GM12872 (cell line): ENCODE measurements around the gene ADGRF4.

Source experiments
- TF ChIP-seq, protein P1 (sequence below): IDR thresholded peaks from 3 replicates; pipeline ENCODE4 v1.5.1; 2011; ENCODE audit warnings: low read depth, mild to moderate bottlenecking, low read length, moderate library complexity; ENCODE audit not compliant: insufficient read depth

The ADGRF4 gene, protein sequence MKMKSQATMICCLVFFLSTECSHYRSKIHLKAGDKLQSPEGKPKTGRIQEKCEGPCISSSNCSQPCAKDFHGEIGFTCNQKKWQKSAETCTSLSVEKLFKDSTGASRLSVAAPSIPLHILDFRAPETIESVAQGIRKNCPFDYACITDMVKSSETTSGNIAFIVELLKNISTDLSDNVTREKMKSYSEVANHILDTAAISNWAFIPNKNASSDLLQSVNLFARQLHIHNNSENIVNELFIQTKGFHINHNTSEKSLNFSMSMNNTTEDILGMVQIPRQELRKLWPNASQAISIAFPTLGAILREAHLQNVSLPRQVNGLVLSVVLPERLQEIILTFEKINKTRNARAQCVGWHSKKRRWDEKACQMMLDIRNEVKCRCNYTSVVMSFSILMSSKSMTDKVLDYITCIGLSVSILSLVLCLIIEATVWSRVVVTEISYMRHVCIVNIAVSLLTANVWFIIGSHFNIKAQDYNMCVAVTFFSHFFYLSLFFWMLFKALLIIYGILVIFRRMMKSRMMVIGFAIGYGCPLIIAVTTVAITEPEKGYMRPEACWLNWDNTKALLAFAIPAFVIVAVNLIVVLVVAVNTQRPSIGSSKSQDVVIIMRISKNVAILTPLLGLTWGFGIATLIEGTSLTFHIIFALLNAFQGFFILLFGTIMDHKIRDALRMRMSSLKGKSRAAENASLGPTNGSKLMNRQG

DNA sequence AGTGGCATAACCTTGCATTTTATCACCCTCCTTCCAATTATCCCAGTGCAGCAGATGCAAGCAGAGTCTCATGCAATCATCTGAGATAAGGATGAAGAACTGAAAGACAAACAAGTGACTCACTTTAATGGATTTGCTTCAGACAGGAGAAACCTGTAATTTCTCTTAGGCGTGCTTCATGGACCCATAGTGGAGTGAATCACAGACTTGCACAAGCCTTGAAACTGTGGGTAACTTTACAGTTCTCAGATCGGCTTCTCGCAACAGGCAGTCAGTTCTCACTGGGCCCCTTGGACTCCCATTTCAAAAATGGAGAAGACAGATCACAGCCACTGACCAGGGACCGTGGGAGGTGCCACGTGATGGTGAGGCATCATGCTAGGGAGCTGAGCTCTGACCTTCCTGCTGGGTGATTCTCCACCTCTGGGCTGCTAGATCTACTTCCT lies at the start of gene ADGRF4:
Gene ADGRF4, plus strand, starts transcription at position 239 of the 446 bp plus-strand sequence. CDS start 8,666 bp downstream, outside the sequence.
- TF ChIP-seq, protein P1, sequence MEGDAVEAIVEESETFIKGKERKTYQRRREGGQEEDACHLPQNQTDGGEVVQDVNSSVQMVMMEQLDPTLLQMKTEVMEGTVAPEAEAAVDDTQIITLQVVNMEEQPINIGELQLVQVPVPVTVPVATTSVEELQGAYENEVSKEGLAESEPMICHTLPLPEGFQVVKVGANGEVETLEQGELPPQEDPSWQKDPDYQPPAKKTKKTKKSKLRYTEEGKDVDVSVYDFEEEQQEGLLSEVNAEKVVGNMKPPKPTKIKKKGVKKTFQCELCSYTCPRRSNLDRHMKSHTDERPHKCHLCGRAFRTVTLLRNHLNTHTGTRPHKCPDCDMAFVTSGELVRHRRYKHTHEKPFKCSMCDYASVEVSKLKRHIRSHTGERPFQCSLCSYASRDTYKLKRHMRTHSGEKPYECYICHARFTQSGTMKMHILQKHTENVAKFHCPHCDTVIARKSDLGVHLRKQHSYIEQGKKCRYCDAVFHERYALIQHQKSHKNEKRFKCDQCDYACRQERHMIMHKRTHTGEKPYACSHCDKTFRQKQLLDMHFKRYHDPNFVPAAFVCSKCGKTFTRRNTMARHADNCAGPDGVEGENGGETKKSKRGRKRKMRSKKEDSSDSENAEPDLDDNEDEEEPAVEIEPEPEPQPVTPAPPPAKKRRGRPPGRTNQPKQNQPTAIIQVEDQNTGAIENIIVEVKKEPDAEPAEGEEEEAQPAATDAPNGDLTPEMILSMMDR: no peak

DNA sequence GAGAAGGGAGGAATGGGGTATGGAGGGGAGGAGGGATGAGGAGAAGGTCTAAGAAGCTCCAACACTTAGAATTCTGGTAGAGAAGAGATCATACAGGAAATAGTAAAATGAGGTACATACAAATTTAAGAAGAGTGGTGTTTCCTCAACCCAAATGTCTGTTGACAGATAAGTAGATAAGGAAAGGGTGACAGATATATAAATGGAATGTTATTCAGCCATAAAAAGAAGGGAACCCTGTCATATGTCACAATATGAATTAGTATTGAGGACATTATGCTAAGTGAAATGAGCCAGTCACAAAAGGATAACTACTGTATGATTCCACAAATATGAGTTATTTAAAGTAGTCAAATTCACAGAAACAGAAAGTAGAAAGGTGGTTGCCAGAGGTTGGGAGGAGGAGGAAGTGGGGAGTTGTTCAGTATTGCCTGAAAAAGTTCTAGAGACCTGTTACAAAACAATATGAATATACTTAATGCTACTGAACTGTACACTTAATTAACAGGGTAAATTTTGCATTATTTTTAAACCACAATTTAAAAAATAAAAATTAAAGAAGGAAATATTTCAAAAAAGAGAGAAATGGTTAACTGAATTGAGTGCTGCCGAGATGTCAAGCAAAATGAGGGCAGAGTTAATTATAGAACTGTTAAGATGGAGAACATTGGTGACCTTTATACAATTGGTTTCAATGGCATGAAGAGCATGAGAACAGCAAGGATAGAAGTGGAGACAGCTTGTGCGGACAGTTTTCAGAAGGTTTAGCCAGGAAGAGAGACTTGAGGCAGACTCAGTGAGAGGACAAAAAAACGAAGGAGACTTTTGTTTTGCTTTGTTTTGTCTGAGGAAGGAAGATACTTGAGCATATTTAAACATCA lies 47.6 kb upstream of the ADGRF4 start:
- TF ChIP-seq, protein P1: no peak

DNA sequence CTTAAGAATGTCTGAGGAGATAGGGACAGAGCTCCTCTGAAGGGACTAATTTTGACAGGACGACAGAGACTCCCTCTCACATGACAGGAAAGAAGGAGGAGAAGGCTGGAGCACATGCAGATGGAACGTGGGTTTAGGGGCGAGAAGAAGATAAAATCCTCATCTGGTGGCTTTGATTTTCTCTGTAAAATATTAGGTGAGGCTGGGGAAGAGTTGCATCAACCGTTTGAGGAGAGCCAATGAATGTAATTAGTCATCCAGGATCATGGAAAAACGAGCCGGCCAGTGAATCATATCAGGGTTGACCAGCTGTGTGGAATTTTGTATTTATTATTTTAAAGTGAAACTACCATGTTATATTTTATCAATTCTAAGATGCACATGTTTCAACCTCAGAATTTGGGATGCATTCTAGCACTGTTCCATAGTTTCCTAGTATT lies 46.9 kb upstream of the ADGRF4 start:
- TF ChIP-seq, protein P1: no peak

DNA sequence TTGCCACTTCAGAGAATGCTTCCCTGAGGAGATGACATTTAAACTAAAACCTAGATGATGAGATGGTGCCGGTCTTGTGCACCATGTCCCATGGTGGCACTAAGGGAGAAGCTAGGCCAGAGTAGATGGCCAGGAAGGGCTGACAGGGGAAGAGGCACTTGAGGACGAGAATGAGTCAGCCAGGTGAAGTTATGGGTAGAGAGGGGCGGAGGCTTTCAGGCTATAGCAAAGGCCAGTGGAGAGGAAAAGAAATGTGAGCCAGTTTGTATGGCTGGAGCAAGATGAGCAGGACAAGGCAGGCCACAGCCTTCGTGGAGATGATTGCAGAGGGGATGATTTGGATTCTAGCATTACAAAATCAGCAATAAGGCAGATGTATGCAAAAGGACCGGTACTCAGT lies 44.7 kb upstream of the ADGRF4 start:
- TF ChIP-seq, protein P1: no peak

DNA sequence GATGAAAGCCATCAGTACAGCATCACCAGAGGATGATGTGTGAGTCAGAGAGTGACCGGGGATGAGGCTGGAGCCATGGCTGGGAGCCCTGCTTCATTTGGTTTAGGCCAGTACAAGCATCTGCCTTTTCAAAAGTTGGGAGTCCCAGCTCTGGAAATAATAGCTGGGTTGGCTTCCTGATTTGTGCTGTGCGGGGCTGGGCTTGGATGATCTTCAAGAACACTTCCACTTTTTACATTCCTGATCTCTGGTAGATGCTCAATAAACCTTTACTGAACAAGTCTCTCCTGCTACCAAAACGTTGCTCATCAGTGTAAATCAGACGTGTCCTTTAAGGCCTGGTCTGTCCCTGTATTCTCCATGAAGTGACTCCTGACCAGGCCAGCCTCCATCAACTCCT lies 44.1 kb upstream of the ADGRF4 start:
- TF ChIP-seq, protein P1: no peak

DNA sequence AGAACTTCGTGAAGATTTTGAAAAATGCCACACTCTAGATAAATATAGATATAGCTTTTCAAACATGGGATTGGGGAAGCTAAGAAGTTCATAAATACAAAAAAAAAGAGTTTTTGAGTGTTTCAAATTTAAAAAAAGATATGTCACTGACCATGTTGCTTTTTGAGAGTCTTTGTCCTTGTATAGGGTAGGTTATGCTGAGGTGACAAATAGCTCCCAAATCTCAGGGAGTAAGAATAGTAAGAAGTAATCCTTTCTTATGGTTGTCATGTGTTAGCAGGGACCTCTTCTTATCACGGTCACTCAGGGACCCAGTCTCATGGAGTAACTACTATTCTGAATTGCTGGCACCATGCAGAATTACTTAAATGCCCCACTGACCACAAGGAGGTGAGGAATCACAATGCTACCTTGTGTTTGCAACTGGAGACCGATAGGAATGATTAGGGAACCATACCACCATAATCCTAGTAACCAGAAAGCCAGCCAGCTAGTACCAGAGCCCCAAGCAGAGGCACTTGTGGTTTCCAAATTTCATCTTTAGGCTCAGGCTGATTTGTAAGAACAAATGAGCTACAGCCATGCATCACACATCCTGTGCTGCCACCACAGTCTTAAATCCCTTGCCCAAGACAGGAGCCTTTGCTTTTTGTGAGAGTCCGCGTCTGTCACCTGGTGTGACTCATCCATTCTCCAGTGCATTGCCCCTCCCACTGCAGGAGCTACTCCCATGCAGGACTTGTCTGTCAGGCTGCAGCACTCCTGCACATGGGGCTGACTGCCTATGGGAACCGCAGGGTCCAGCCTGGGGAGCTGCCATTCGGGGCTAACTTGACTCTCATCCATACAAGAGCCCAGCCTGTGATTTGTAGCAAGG lies 42.4 kb upstream of the ADGRF4 start:
- TF ChIP-seq, protein P1: no peak
